Right atrium auricular region (tissue), 2 donors: ENCODE measurements around the gene ACVR1B. TPM values are rescaled to one million over a fixed set of nuclear protein-coding genes. Genes with fewer than 3 reads are reported as not detected.

Experiments
- DNase-seq: peaks from one replicate; pipeline ENCODE4 v3.0.0-alpha.2; 2019; ENCODE audit warnings: low spot score
- H3K27ac ChIP-seq, 2 donors: fragments of 200-600 bp; sonication (generic); 1 replicate in 1 of 2; 2 replicates in 1 of 2; pipeline ENCODE4 v1.5.1; 2016 to 2019
- H3K27me3 ChIP-seq, 2 donors: fragments of 200-600 bp; sonication (generic); one replicate each; pipeline versions ENCODE4 v1.5.1 to v1.6.0; 2017 to 2019
- H3K36me3 ChIP-seq: fragments of 200-600 bp; sonication (generic); one replicate; pipeline ENCODE4 v1.5.1; 2016
- H3K4me1 ChIP-seq, 2 donors: fragments of 200-600 bp; sonication (generic); one replicate each; pipeline versions ENCODE4 v1.5.1 to v1.6.0; 2017 to 2019
- H3K4me3 ChIP-seq, 2 donors: fragments of 200-600 bp; sonication (generic); 1 replicate in 1 of 2; 2 replicates in 1 of 2; pipeline ENCODE4 v1.5.1; 2017 to 2019; ENCODE audit warnings: mild to moderate bottlenecking in 1 of 2, moderate library complexity in 1 of 2
- H3K9me3 ChIP-seq, 2 donors: fragments of 200-600 bp; sonication (generic); one replicate each; pipeline ENCODE4 v1.5.1; 2019
- CTCF ChIP-seq, 2 donors: fragments of 200-600 bp; sonication (generic); IDR thresholded peaks; one replicate each; pipeline ENCODE4 v1.5.1; 2019; ENCODE audit warnings: antibody characterized with exemption in 2 of 2
- total RNA-seq, 2 donors: library from RNA; depleted of rRNA; stranded (reverse); fragments of >200 nt; gene quantifications; one replicate each; pipeline ENCODE4 v1.1.0, GENCODE V29; 2016

Gene ACVR1B
- total RNA-seq, 2 donors from 2014 or later = 8.2 to 12.5 TPM

GRCh38 chr12:51921017-51921725 is 30.3 kb upstream of the ACVR1B start:
- Histone ChIP-seq H3K36me3 (peaks cover 7% of the 10 kb centered on the region), H3K9me3 (no peaks in the 10 kb centered on the region), H3K4me1 (peaks cover 0 to 65% of the 10 kb centered on the region in 2 donors), H3K4me3 (no peak overlapping the region), H3K27me3 (no peaks in the 10 kb centered on the region), H3K27ac (no peak overlapping the region)
- TF ChIP-seq CTCF (IDR thresholded peaks at IDR 0.05) = no peak
- no peak for DNase-seq

- no peak for TF ChIP-seq CTCF (IDR thresholded peaks at IDR 0.05)
- Histone ChIP-seq H3K4me3 (no peak overlapping the region), H3K27me3 (no peaks in the 10 kb centered on the region), H3K27ac (peak overlapping the region; percentile 52 to 55), H3K4me1 (peaks cover 0 to 71% of the 10 kb centered on the region in 2 donors), H3K36me3 (peaks cover 1% of the 10 kb centered on the region), H3K9me3 (no peaks in the 10 kb centered on the region)
- DNase-seq = no peak
These were observed 29.4 kb upstream of the ACVR1B start for GRCh38 chr12:51922146-51922545.

GRCh38 chr12:51922762-51923505 is 28.6 kb upstream of the ACVR1B start:
- H3K36me3 ChIP-seq = no peaks in the 10 kb centered on the region
- H3K27me3 ChIP-seq = no peaks in the 10 kb centered on the region
- no peak for TF ChIP-seq CTCF (IDR thresholded peaks at IDR 0.05)
- peaks cover 0 to 64% of the 10 kb centered on the region in 2 donors for H3K4me1 ChIP-seq
- DNase-seq = peak; percentile 78
- peak overlapping the region in 1 of 2 donors; percentile 21 for H3K4me3 ChIP-seq
- peak overlapping the region; percentile 52 to 55 for H3K27ac ChIP-seq
- H3K9me3 ChIP-seq = no peaks in the 10 kb centered on the region

- Histone ChIP-seq H3K27ac (peak overlapping the region; percentile 52 to 55), H3K4me3 (peak overlapping the region in 1 of 2 donors; percentile 21), H3K4me1 (peaks cover 0 to 56% of the 10 kb centered on the region in 2 donors), H3K36me3 (no peaks in the 10 kb centered on the region), H3K27me3 (no peaks in the 10 kb centered on the region), H3K9me3 (no peaks in the 10 kb centered on the region)
- TF ChIP-seq CTCF (IDR thresholded peaks at IDR 0.05) = peak; percentile 87 to 93
- no peak for DNase-seq
These were observed 27.8 kb upstream of the ACVR1B start for GRCh38 chr12:51923506-51924365.

GRCh38 chr12:51924551-51925319 is 26.8 kb upstream of the ACVR1B start:
- DNase-seq = no peak
- Histone ChIP-seq H3K27ac (no peak overlapping the region), H3K4me3 (no peak overlapping the region), H3K9me3 (no peaks in the 10 kb centered on the region), H3K27me3 (no peaks in the 10 kb centered on the region), H3K4me1 (peaks cover 0 to 52% of the 10 kb centered on the region in 2 donors), H3K36me3 (no peaks in the 10 kb centered on the region)
- TF ChIP-seq CTCF (IDR thresholded peaks at IDR 0.05) = no peak
